HS-27A (cell line): ENCODE measurements around the gene C13orf42.

ENCODE experiments used
- DNase-seq: peaks from one replicate; pipeline ENCODE4 v3.0.0-alpha.2; 2012; ENCODE audit warnings: low read depth, missing footprints

The C13orf42 gene

GRCh38 chr13:51065372-51066090, 45.5 kb downstream of the C13orf42 start:
- no peak for DNase-seq

GRCh38 chr13:51064753-51065152, 46.3 kb downstream of the C13orf42 start:
- no peak for DNase-seq

- DNase-seq: no peak
Measured at GRCh38 chr13:51063909-51064308, 47.2 kb downstream of the C13orf42 start.

- DNase-seq: no peak
Measured at GRCh38 chr13:51058461-51059167, 52.5 kb downstream of the C13orf42 start.

- DNase-seq: no peak
Measured at GRCh38 chr13:51057906-51058305, 53.2 kb downstream of the C13orf42 start.

- no peak for DNase-seq
Measured at GRCh38 chr13:51057001-51057400, 54.1 kb downstream of the C13orf42 start.

GRCh38 chr13:51052581-51052980, 58.5 kb downstream of the C13orf42 start:
- no peak for DNase-seq

- no peak for DNase-seq
Measured at GRCh38 chr13:51050021-51050830, 60.8 kb downstream of the C13orf42 start.

GRCh38 chr13:51048616-51049015, 62.5 kb downstream of the C13orf42 start:
- DNase-seq: no peak

GRCh38 chr13:51048166-51048461, 63.0 kb downstream of the C13orf42 start:
- DNase-seq: no peak

GRCh38 chr13:51047434-51048165, 63.5 kb downstream of the C13orf42 start:
- DNase-seq: no peak

- no peak for DNase-seq
Measured at GRCh38 chr13:51045451-51045850, 65.6 kb downstream of the C13orf42 start.

- DNase-seq: no peak
Measured at GRCh38 chr13:51044023-51044665, 66.9 kb downstream of the C13orf42 start.

GRCh38 chr13:51043310-51043709, 67.8 kb downstream of the C13orf42 start:
- DNase-seq: no peak

GRCh38 chr13:51041710-51042109, 69.4 kb downstream of the C13orf42 start:
- DNase-seq: no peak

- DNase-seq: no peak
Measured at GRCh38 chr13:51041126-51041525, 69.9 kb downstream of the C13orf42 start.

GRCh38 chr13:51040431-51040830, 70.6 kb downstream of the C13orf42 start:
- no peak for DNase-seq

- DNase-seq: no peak
Measured at GRCh38 chr13:51036418-51036817, 74.7 kb downstream of the C13orf42 start.

- DNase-seq: no peak
Measured at GRCh38 chr13:51035978-51036377, 75.1 kb downstream of the C13orf42 start.

GRCh38 chr13:51035469-51035868, 75.6 kb downstream of the C13orf42 start:
- DNase-seq: no peak

- no peak for DNase-seq
Measured at GRCh38 chr13:51034906-51035305, 76.2 kb downstream of the C13orf42 start.
